Activated CD8-positive, alpha-beta T cell treated with anti-CD3 and anti-CD28 coated beads, Interleukin-2, amount 10 ng/mL, durations not matched to agents 7 days and 5 days (primary cell): Measurements from ENCODE around the gene C1orf74. TPM values are rescaled to one million over a fixed set of nuclear protein-coding genes. Genes with fewer than 3 reads are reported as not detected.
A peak's percentile ranks its signal among the peaks of the same experiment; 100 is the strongest.

ENCODE experiments used
- ATAC-seq: fragments of 150-1000 bp; cut with Tn5 transposase; one replicate; pipeline ENCODE4 v1.10.0; 2021; ENCODE audit warnings: moderate library complexity
- CTCF ChIA-PET: fragments of 350-600 bp; sonication (Branson Sonifier 250); formaldehyde crosslinking; loops from one replicate; lab custom pipeline; 2021; ENCODE audit warnings: antibody characterized with exemption; lab: Charles Lee
- POLR2A ChIA-PET: fragments of 350-600 bp; sonication (Branson Sonifier 250); formaldehyde crosslinking; loops from one replicate; lab custom pipeline; 2021; ENCODE audit warnings: antibody characterized with exemption; lab: Charles Lee
- DNase-seq: peaks from one replicate; pipeline ENCODE4 v3.0.0-alpha.2; 2020
- H3K27ac Mint-ChIP-seq: one replicate; pipeline ENCODE4 v1.8.0; 2021; ENCODE audit warnings: mild to moderate bottlenecking, mixed read lengths
- H3K27me3 Mint-ChIP-seq: one replicate; pipeline ENCODE4 v1.8.0; 2021; ENCODE audit warnings: low read depth, mixed read lengths
- H3K36me3 Mint-ChIP-seq: one replicate; pipeline ENCODE4 v1.8.0; 2021; ENCODE audit warnings: low read depth, mixed read lengths
- H3K4me1 Mint-ChIP-seq: one replicate; pipeline ENCODE4 v1.8.0; 2021; ENCODE audit warnings: low read depth, mixed read lengths
- H3K4me3 Mint-ChIP-seq: one replicate; pipeline ENCODE4 v1.8.0; 2021; ENCODE audit warnings: mild to moderate bottlenecking, mixed read lengths
- H3K9me3 Mint-ChIP-seq: one replicate; pipeline ENCODE4 v1.8.0; 2022; ENCODE audit warnings: mixed read lengths; ENCODE audit not compliant: insufficient read depth
- total RNA-seq, 2 experiments: library from RNA; stranded (reverse); gene quantifications; one replicate each; pipeline ENCODE4 v1.2.3, GENCODE V29; 2021

Gene C1orf74
- total RNA-seq, 2 experiments from 2014 or later = 2.5 to 2.6 TPM

DNA sequence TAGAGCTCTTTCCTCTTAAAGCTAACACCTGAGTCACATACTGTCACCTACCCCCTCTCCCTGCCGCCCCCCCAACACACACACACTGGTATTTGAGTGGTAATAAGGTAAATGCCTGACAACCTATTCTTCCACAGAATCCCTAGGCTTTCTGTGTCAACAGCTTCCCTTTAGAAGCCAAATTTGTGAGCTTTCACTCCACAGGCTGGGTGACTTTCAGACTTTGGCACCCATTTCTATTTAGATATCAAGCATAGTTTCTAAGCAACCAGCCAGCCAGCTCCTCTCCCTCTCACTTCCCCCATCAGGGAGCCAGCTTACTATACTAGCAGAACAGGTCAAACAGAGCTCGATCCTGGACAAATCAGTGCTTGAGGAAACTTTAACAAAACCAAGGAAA is 3.2 kb upstream of the C1orf74 start:
- DNase-seq = no peak
- peaks cover 15% of the 10 kb centered on the region for H3K36me3 Mint-ChIP-seq
- no peak for ATAC-seq
- peaks cover 43% of the 10 kb centered on the region for H3K4me1 Mint-ChIP-seq
- no peak overlapping the region for H3K27ac Mint-ChIP-seq
- ChIA-PET CTCF (interaction anchor here (0.7 to 5.4 kb wide), 8 partner anchors 14 to 221 kb away, joined by 3 to 42 read pairs (median 4); no protein-coding TSS in a partner anchor), POLR2A (interaction anchor here (0.9 to 1.2 kb wide), 2 partner anchors 11 to 32 kb away, joined by 3 read pairs; partner anchors contain the start of gene TRAF3IP3)
- no peak overlapping the region for H3K4me3 Mint-ChIP-seq
- no peaks in the 10 kb centered on the region for H3K9me3 Mint-ChIP-seq
- no peaks in the 10 kb centered on the region for H3K27me3 Mint-ChIP-seq

DNA sequence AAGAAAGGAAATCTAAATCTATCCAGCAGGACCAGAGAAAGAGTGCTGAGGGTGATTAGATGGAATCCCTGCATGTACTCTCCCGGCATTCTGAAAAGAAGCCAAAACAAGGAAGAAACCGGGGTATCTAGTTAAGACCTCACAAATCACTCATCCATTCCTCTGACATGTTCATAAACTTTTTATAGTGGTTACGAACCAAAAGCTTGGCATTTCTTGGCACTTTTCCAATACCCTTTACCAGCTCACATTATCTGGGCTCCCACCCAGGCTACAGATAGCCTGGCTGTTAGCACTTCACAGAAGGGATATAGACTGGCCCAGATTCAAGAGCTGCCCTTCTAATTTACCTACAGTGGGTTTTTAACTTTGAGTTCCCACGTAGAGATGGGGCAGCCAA is 1.8 kb upstream of the C1orf74 start:
- ATAC-seq (no peak), DNase-seq (no peak)
- Mint-ChIP-seq H3K36me3 (peaks cover 26% of the 10 kb centered on the region), H3K4me3 (no peak overlapping the region), H3K9me3 (no peaks in the 10 kb centered on the region), H3K27me3 (no peaks in the 10 kb centered on the region), H3K27ac (no peak overlapping the region), H3K4me1 (peaks cover 47% of the 10 kb centered on the region)
- POLR2A ChIA-PET = interaction anchor here (4.3 to 6.1 kb wide), 2 partner anchors 12 to 17 kb away, joined by 39 to 51 read pairs; no protein-coding TSS in a partner anchor
- CTCF ChIA-PET = interaction anchor here (5.4 kb wide), 1 partner anchor 39 kb away, joined by 42 read pairs; no protein-coding TSS in a partner anchor

GRCh38 chr1:209785592-209785991 is 1.2 kb upstream of the C1orf74 start:
- H3K27me3 Mint-ChIP-seq = no peaks in the 10 kb centered on the region
- peaks cover 47% of the 10 kb centered on the region for H3K4me1 Mint-ChIP-seq
- H3K9me3 Mint-ChIP-seq = no peaks in the 10 kb centered on the region
- DNase-seq = no peak
- POLR2A ChIA-PET = interaction anchor here (4.3 to 6.1 kb wide), 2 partner anchors 11 to 17 kb away, joined by 39 to 51 read pairs; no protein-coding TSS in a partner anchor
- peak overlapping the region; percentile 99 for H3K27ac Mint-ChIP-seq
- H3K4me3 Mint-ChIP-seq = no peak overlapping the region
- H3K36me3 Mint-ChIP-seq = peaks cover 26% of the 10 kb centered on the region
- CTCF ChIA-PET = interaction anchor here (1.2 to 5.4 kb wide), 2 partner anchors 39 to 219 kb away, joined by 4 to 42 read pairs; no protein-coding TSS in a partner anchor
- ATAC-seq = no peak

- H3K9me3 Mint-ChIP-seq = no peaks in the 10 kb centered on the region
- ChIA-PET CTCF (interaction anchor here (1.4 to 5.4 kb wide), 4 partner anchors 16 to 44 kb away, joined by 5 to 42 read pairs (median 8); partner anchors contain the start of genes TRAF3IP3 and UTP25), POLR2A (interaction anchor here (0.6 to 6.1 kb wide), 8 partner anchors 9 to 59 kb away, joined by 3 to 51 read pairs (median 6); partner anchors contain the start of gene TRAF3IP3)
- peaks cover 45% of the 10 kb centered on the region for H3K4me1 Mint-ChIP-seq
- H3K27me3 Mint-ChIP-seq = no peaks in the 10 kb centered on the region
- DNase-seq (no peak), ATAC-seq (no peak)
- peaks cover 48% of the 10 kb centered on the region for H3K36me3 Mint-ChIP-seq
- H3K27ac Mint-ChIP-seq = peak overlapping the region; percentile 99
- H3K4me3 Mint-ChIP-seq = peak overlapping the region; percentile 94
Measured at GRCh38 chr1:209783386-209783785, 973 bp downstream of the C1orf74 start.

DNA sequence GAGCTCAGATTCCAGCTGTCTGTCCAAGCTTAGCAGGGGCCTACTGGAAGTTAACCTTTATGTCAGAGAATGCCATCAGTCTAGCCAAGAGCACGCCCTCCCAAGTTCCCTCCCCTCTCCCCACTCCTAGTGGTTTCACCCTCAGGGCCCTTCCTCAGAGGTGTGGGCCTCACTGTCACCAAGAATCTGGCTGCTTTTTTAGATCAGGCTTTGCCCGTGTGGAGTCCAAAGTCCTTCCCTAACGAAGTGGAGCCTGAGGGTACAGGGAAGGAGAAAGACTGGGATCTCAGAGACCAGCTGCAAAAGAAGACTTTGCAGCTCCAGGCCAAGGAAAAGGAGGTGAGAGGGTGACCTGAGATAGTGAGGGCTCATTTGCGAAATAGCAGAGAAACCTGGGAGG is 4.1 kb downstream of the C1orf74 start:
- ChIA-PET CTCF (interaction anchor here (2.5 to 3.4 kb wide), 3 partner anchors 11 to 43 kb away, joined by 7 to 10 read pairs (median 10); no protein-coding TSS in a partner anchor), POLR2A (interaction anchor here (1.0 to 4.5 kb wide), 4 partner anchors 8 to 28 kb away, joined by 3 to 38 read pairs (median 6); partner anchors contain the start of gene TRAF3IP3)
- ATAC-seq (no peak), DNase-seq (no peak)
- Mint-ChIP-seq H3K36me3 (peaks cover 76% of the 10 kb centered on the region), H3K9me3 (no peaks in the 10 kb centered on the region), H3K27me3 (no peaks in the 10 kb centered on the region), H3K4me1 (peaks cover 42% of the 10 kb centered on the region), H3K27ac (peak overlapping the region; percentile 73), H3K4me3 (no peak overlapping the region)

DNA sequence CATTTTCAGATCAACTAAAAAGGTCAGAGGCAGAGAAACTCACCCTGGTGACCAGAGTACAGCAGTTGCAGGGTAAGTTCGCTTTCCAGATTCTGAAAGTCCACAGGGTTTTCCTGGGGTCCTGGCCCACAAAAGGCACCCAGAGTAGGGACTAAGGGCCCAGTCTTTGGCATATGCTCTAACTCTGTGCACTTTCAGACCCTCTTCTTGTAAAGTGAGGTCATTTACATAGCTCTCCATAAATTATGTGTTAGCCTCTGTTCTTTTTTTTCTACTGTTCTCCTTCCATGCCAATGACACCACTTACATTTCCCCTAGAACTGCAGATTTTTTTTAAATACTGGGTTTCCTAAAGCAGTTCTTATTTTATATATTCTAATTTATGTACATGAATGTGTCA is 6.3 kb downstream of the C1orf74 start:
- Mint-ChIP-seq H3K27ac (peak overlapping the region; percentile 53), H3K36me3 (peaks cover 79% of the 10 kb centered on the region), H3K9me3 (no peaks in the 10 kb centered on the region), H3K27me3 (no peaks in the 10 kb centered on the region), H3K4me3 (no peak overlapping the region), H3K4me1 (peaks cover 20% of the 10 kb centered on the region)
- ChIA-PET POLR2A (interaction anchor here (1.2 to 4.5 kb wide), 3 partner anchors 10 to 21 kb away, joined by 3 to 38 read pairs (median 6); partner anchors contain the start of gene TRAF3IP3), CTCF (interaction anchor here (2.5 to 3.4 kb wide), 3 partner anchors 8 to 45 kb away, joined by 7 to 10 read pairs (median 10); no protein-coding TSS in a partner anchor)
- ATAC-seq (no peak), DNase-seq (no peak)

DNA sequence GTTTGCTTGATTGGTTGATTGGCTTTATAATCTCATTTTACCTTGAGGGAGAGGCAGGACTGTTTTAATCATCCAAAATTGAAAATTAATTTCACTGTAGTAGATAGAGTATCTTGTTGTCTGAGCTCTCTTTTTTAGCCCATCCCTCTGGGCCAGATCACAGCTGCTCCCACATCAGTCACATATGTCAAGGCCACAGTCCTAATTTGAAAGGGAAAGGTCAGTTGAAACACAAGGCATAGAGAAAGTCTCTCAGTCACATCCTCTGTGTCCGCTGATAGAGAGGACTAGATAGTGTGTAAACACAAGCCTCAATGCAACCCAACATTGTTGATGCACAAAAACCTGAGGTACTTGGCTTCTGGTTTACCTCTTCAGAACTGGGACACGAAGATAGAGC is 6.8 kb downstream of the C1orf74 start:
- Mint-ChIP-seq H3K27me3 (no peaks in the 10 kb centered on the region), H3K4me3 (no peak overlapping the region), H3K4me1 (peaks cover 15% of the 10 kb centered on the region), H3K36me3 (peaks cover 75% of the 10 kb centered on the region), H3K27ac (peak overlapping the region; percentile 41), H3K9me3 (no peaks in the 10 kb centered on the region)
- no peak for DNase-seq
- ChIA-PET CTCF (interaction anchor here (3.4 kb wide), 1 partner anchor 46 kb away, joined by 10 read pairs; no protein-coding TSS in a partner anchor), POLR2A (interaction anchor here (1.2 to 4.5 kb wide), 2 partner anchors 10 to 20 kb away, joined by 3 to 38 read pairs; no protein-coding TSS in a partner anchor)
- no peak for ATAC-seq

DNA sequence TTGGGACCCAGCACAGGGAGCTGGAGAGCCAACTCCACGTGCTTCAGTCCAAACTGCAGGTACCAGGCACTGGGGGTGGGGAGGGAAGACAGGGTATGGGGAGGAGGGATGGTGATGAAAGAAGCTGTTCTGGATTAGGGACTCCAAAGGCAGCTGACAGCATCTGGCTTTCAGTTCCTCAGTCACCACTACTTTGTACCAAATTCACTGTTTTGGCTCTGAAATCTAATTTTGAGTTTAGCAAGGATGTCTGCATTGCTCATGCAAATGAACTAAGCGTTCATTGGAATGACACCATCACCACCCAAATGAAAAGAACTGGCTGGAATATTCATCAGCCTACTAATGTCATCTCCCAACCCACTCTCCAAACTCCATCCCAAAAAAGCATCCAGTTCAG is 8.7 kb downstream of the C1orf74 start:
- CTCF ChIA-PET = interaction anchor here (1.7 to 2.9 kb wide), 3 partner anchors 20 to 47 kb away, joined by 9 to 19 read pairs (median 10); partner anchors contain the start of gene TRAF3IP3
- Mint-ChIP-seq H3K4me1 (peaks cover 11% of the 10 kb centered on the region), H3K36me3 (peaks cover 64% of the 10 kb centered on the region), H3K9me3 (no peaks in the 10 kb centered on the region), H3K27me3 (no peaks in the 10 kb centered on the region), H3K27ac (peak overlapping the region; percentile 61), H3K4me3 (no peak overlapping the region)
- ATAC-seq = no peak
- DNase-seq = no peak
- POLR2A ChIA-PET = interaction anchor here (1.0 to 5.0 kb wide), 4 partner anchors 9 to 19 kb away, joined by 3 to 39 read pairs (median 16); partner anchors contain the start of genes C1orf74 and TRAF3IP3

GRCh38 chr1:209774592-209774991 is 9.8 kb downstream of the C1orf74 start:
- POLR2A ChIA-PET = interaction anchor here (0.5 to 5.0 kb wide), 8 partner anchors 8 to 57 kb away, joined by 3 to 39 read pairs (median 4); partner anchors contain the start of genes C1orf74 and TRAF3IP3
- no peaks in the 10 kb centered on the region for H3K9me3 Mint-ChIP-seq
- CTCF ChIA-PET = interaction anchor here (1.1 to 2.9 kb wide), 5 partner anchors 13 to 53 kb away, joined by 3 to 19 read pairs (median 9); partner anchors contain the start of genes TRAF3IP3 and UTP25

DNA sequence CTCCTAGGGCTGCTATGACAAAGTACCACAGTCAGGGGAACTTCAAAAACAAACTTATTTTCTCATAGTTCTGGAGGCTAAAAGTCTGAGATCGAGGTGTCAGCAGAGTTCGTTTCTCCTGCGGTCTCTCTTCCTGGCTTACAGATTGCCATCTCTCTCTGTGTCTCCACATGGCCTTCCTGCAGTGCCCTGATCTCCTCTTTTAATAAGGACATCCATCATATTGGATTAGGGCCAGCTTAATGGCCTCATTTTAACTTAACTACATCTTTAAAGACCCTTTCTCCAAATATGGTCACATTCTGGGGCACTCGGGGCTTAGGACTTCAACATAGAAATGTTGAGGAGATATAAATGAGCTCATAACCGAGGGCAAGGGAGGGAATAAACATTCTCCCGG is 12.2 kb downstream of the C1orf74 start:
- DNase-seq (no peak), ATAC-seq (no peak)
- no peaks in the 10 kb centered on the region for H3K27me3 Mint-ChIP-seq
- peaks cover 16% of the 10 kb centered on the region for H3K4me1 Mint-ChIP-seq
- no peaks in the 10 kb centered on the region for H3K9me3 Mint-ChIP-seq
- CTCF ChIA-PET = interaction anchor here (0.6 to 1.8 kb wide), 6 partner anchors 12 to 56 kb away, joined by 3 to 7 read pairs (median 5); partner anchors contain the start of genes C1orf74, TRAF3IP3 and UTP25
- POLR2A ChIA-PET = interaction anchor here (0.6 to 5.0 kb wide), 4 partner anchors 8 to 19 kb away, joined by 3 to 39 read pairs (median 3); partner anchors contain the start of gene C1orf74
- no peak overlapping the region for H3K27ac Mint-ChIP-seq
- H3K4me3 Mint-ChIP-seq = no peak overlapping the region
- H3K36me3 Mint-ChIP-seq = peaks cover 33% of the 10 kb centered on the region

More at GRCh38 chr1:209774592-209774991, 9.8 kb downstream of the C1orf74 start:
- H3K27me3 Mint-ChIP-seq = no peaks in the 10 kb centered on the region
- H3K27ac Mint-ChIP-seq = peak overlapping the region; percentile 61
- H3K4me1 Mint-ChIP-seq = peaks cover 3% of the 10 kb centered on the region
- no peak for DNase-seq
- peaks cover 54% of the 10 kb centered on the region for H3K36me3 Mint-ChIP-seq
- ATAC-seq = no peak
- no peak overlapping the region for H3K4me3 Mint-ChIP-seq

- ATAC-seq (no peak), DNase-seq (no peak)
- Mint-ChIP-seq H3K4me3 (no peak overlapping the region), H3K4me1 (peaks cover 26% of the 10 kb centered on the region), H3K27ac (no peak overlapping the region), H3K27me3 (no peaks in the 10 kb centered on the region), H3K9me3 (no peaks in the 10 kb centered on the region), H3K36me3 (peaks cover 33% of the 10 kb centered on the region)
- POLR2A ChIA-PET = interaction anchor here (3.4 to 7.8 kb wide), 2 partner anchors 13 to 16 kb away, joined by 51 to 241 read pairs; partner anchors contain the start of genes C1orf74 and TRAF3IP3
- CTCF ChIA-PET = interaction anchor here (1.5 to 15.3 kb wide), 3 partner anchors 8 to 52 kb away, joined by 7 to 336 read pairs (median 13); partner anchors contain the start of gene TRAF3IP3
Measured at GRCh38 chr1:209770636-209771415, 13.5 kb downstream of the C1orf74 start.
